ENCODE data around the gene KCNH6.
A peak's percentile ranks its signal among the peaks of the same experiment; 100 is the strongest.

KCNH6 gene

DNA sequence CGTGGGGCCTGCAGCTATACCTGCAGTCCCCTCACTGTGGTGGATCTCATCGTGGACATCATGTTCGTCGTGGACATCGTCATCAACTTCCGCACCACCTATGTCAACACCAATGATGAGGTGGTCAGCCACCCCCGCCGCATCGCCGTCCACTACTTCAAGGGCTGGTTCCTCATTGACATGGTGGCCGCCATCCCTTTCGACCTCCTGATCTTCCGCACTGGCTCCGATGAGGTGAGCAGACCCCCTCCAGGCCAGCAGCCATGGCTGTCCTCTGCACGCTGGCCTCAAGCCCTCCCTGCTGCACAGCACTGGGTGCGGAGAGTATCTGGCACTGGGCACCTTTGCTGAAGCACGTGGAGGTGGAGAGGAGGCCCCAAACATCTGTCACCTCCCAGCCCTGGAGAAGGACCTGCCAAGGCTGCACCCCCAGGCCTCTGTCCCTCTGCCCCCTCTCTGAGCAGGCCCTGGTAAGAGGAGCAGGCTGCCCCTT lies 11.0 kb downstream of the KCNH6 start:
- DNase-seq, result no peak

DNA sequence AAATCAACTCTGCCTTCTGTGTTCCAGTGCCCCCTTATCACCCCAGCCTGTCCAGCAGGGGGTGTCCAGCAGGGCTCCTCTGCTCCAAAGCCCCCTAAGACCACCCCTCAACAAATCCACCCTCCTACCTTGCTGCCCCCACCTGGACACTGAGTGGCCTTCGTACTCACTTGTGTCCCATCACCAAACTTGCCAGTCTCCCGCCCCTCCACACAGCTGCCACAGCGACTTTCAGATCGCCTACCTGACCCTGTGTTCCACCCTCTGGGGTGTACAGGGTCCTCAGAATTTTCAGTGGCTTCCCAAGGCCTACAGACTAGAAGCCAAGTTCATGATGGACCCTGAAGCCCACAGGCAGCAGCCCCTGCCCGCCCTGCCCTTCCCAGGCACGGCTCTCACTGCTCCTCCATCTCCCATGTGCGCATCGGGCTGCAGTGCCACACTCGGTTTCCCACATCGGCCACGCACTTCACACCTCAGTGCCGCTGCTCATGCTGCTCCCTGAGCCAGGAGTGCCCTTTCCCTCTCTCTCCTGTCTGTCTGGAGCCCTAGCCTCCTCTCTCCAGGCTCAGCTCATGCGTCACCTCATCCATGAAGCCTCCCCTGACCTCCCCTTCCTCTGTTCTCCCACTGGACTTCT lies 11.8 kb downstream of the KCNH6 start:
- no peak for DNase-seq

GRCh38 chr17:63535640-63536039 lies 12.5 kb downstream of the KCNH6 start:
- no peak for DNase-seq

GRCh38 chr17:63537001-63537400 lies 13.8 kb downstream of the KCNH6 start:
- no peak for DNase-seq

DNA sequence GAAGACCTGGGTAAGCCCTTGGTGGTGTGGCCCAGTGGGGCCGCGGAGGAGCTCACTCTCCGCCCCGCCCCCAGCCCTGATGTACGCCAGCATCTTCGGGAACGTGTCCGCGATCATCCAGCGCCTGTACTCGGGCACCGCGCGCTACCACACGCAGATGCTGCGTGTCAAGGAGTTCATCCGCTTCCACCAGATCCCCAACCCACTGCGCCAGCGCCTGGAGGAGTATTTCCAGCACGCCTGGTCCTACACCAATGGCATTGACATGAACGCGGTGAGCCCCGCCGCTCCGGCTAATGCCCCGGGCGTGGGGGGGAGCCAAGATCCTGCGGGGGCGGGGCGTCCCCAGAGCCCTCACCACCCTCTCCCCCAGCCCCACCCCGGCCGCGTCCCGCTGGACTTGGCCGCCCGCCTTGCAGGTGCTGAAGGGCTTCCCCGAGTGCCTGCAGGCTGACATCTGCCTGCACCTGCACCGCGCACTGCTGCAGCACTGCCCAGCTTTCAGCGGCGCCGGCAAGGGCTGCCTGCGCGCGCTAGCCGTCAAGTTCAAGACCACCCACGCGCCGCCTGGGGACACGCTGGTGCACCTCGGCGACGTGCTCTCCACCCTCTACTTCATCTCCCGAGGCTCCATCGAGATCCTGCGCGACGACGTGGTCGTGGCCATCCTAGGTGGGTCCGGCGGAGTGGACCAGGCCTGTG lies 15.0 kb downstream of the KCNH6 start:
- DNase-seq, result peak; percentile 63

DNA sequence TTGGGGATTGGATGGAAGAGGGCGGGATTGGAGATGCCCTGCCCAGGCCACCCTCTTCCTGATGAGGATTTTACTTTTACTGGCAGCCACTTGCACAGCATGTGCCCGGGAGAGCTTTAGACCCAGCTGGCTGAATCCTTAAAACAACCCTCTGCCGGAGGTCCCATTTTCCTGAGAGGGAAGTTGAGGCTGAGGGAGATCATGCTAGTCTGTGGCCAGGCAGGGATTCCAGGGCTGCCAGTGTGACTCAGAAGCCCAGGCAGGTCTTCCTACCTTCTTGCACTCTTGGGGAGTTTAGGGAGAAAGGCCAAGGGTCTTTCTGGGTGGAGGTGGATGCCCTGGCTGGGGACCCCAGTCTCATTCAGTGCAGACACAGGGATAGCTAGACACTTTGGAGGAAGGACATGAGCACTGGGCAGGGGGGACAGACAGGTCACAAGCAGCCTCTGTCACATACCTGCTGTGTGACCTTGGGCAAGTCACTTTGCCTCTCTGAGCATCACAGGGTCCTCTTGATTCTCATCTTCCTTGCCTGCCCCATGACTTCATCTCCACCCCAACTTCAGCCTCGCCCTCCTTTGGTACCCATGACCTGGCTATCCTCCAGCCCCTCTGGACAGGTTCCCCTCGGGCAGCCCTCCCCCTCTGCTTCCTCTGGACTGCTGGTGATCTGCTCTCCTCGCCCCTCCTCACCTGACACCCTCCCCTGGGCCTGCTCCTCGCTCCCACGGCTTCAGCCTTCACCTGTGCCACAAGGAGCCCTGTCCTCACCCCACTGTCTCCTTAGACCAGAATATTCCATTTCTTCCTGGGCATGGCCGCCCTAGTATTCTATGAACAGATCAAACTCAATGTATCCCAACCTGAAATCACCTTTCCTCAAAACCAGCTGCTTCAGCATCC lies 15.8 kb downstream of the KCNH6 start:
- no peak for DNase-seq

- DNase-seq, result no peak
Observed at GRCh38 chr17:63540590-63540989, 17.4 kb downstream of the KCNH6 start.

DNA sequence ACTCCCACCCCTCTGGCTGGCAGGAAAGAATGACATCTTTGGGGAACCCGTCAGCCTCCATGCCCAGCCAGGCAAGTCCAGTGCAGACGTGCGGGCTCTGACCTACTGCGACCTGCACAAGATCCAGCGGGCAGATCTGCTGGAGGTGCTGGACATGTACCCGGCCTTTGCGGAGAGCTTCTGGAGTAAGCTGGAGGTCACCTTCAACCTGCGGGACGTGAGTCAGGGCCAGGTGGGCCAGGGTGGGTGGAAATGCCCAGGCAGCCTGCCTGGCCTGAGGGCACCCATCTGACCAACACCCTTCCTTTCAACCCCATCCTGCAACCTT lies 19.0 kb downstream of the KCNH6 start:
- no peak for DNase-seq

DNA sequence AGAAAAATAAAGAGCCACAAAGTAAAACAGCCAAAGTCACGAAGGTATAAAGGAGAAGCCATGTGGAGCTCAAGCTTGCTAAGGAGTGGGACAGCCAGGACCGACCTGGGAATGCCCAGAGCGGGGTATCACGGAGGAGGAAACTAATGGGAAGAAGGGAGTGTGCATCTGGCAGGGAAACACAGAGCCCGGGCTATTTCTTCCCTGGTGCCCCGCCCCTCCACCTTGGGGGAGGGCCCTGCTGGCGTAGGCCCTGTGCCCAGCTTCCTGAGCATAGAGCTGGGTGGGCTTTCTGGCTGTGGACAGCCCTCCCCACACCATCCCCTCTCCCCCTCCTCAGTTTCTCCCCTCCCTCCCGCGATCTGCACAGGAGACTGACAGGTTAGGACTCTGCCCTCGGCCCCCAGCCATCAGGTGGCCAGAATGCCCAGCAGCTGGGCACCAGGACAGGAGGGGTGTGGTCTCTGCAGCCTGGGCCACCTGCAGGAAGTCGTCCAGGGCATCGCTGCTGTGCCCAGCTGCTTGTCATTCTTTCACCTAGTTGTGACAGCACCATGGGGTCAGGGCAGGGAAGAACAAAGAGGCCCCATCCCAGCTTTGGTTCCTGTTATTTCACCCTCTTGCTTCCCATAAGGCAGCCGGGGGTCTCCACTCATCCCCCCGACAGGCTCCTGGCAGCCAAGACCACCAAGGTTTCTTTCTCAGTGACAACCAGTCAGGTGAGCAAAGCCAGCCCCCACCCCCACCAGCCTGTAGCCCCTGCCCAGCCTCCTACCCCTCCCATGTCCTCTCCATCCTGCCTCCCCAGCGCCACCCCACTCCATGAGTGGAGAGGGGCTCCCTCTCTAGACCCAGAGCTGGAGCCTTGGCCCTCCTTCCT lies 20.0 kb downstream of the KCNH6 start:
- no peak for DNase-seq

- DNase-seq, result no peak
Observed at GRCh38 chr17:63543822-63544420, 20.8 kb downstream of the KCNH6 start.

GRCh38 chr17:63544467-63545301 lies 21.5 kb downstream of the KCNH6 start:
- no peak for DNase-seq

GRCh38 chr17:63546308-63547082 lies 23.3 kb downstream of the KCNH6 start:
- no peak for DNase-seq

- no peak for DNase-seq
Observed at GRCh38 chr17:63547083-63547523, 23.9 kb downstream of the KCNH6 start.

DNA sequence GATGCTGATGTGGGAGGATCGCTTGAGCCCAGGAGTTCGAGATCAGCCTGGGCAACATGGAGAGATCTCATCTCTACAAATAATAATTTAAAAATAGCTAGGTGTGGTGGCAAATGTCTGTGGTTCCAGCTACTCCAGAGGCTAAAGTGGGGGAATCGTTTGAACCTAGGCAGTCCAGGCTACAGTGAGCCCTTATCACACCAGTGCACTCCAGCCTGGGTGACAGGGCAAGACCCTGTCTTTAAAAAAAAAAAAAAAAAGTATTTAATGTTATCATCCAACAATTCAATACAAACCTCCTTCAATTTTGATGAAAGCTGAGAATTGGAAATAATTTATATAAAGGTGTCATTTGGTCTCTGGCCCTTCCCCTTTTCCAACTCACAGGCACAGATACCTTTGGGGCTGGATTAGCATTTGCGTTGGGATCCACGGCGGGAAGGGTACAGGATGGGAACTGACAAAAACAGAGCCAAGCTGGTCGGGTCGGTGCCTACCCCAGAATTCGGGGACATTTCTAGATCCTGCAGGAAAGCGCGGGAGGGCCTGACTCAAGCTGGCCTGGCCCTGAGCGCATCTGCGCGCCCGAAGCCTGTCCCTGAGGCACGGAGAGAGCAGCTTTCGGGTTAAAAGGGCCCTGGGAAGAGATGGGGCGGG lies 26.3 kb downstream of the KCNH6 start:
- no peak for DNase-seq

DNA sequence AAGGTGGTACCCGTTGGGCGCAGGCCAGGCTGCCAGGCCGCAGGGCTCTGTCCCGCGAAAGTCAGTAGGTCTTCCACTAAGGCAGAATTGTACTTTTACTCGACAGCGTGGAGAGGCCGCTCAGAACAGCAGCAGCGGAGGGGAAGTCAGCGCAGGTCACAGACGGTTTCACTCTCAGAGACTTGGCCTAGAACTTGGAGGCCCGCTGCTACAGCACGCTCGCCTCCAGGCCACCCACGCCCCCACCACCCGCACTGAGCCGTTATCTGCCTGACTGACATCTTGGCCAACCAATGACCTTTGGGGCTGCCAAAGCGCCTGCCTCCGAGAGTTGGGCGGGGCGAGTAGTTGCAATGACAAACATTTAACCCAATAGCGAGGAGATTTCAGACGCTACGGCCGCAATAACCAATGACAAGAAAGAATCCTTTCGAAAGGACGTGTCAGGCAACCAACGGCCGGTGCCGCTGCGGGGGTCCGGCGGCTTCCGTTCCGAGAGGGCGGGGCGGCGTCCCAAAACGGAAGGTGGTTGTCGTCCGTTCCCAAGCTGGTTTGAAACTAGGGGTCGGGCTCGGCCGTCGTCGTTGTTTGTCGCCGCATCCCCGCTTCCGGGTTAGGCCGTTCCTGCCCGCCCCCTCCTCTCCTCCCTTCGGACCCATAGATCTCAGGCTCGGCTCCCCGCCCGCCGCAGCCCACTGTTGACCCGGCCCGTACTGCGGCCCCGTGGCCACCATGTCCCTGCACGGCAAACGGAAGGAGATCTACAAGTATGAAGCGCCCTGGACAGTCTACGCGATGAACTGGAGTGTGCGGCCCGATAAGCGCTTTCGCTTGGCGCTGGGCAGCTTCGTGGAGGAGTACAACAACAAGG lies 27.0 kb downstream of the KCNH6 start, which contains the start of gene DCAF7:
TSS of gene DCAF7 (plus strand) at position 532 of the 871 bp plus-strand sequence. CDS start at position 733, 201 bp downstream.
- DNase-seq, result peak; percentile 100

DNA sequence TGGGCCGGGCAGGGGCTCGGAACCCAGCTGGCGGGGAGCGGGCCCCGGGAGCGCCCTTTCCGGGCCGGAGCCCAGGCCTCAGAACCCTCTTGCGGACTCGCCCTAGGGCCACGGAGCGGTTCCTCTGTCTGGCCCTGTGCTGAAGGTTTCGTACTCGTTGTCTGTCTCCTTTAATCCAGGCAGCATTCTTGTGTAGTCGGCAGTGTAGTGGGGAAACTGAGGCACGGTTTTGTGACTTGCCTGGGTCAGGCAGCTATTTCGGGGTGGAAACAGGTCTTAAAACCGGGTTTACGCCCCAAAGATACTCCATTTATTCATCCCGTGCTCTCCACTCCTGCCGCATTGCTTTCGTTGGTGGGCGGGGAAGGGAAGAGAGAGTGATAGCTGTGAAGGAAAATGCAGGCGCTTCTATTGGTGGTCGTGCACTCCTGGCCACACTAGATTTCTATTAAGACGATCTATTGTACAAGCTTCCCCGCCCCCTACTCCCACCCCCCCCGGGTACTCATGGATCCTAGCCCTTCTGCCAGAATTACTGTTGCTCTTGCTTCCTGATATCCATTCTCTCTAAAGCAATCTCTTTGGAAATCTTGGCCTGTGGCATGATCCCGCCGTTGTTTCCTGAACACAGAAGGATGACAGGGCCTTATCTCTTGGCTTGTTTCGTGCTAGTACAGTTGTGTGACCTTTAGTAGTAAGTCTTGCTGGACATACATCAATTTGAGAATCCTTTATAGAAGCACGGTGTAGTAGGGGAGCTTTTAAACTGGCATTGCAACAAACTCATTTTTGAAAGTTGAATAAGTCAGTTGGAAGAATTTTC lies 27.9 kb downstream of the KCNH6 start:
- peak; percentile 81 for DNase-seq

DNA sequence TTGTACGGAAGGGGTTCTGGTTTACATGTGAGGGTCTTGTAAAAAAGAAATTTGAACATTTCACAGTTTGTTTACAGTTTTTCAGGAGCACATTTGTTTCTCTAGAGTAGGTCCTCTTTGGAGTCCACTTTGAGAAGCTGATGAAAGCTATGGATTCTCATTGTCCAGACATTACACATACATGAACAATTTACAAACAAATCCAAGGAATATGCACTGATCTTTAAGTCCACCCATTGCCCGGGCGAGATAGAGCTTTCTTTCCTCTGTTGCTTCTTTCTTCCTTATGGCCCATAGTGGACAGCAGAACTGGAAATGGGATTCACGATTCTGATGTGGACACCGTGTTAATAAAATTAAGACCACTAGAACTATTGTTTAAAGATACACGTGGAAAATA lies 29.1 kb downstream of the KCNH6 start:
- DNase-seq, result no peak
